Measurements from ENCODE around the gene KLHL1. TPM values are rescaled to one million over a fixed set of nuclear protein-coding genes. Genes with fewer than 3 reads are reported as not detected.

Gene KLHL1
- total and polyA plus RNA-seq, 2 of the 4 experiments (the other 2 are of a cell fraction): not detected

DNA sequence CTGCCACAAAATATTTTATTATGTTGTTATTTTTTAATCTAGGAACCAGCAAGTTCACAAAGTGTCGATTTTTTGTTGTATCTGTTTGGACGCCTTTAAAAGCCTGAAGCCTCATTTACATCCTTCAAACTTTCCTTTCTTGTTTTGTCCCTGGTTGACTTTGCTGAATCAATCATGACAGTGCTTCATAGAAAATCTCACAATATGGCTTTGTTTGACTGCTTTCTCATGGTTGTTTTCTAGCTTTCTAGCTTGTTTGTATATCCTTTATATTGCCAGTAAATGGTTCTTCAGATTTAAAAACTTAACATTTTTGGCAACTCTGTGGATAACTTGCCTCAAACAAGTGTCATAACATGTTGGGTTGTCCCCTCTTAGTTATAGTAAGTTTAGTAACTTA lies 84.7 kb downstream of the KLHL1 start:
- no peak overlapping the region for H2BK20ac ChIP-seq (ENCODE audit: low read depth, low read length)

More for the DNA sequence above, 84.7 kb downstream of the KLHL1 start:
- Histone ChIP-seq H3K23ac (ENCODE audit: low read depth, low read length) (no peak overlapping the region), H3K4me3 (ENCODE audit: insufficient read depth, low read depth, low read length) (no peak overlapping the region), H2BK15ac (ENCODE audit: low read depth, low read length) (no peak overlapping the region), H2BK5ac (ENCODE audit: low read depth, low read length, poor library complexity, severe bottlenecking) (no peak overlapping the region), H4K8ac (ENCODE audit: low read depth in 2 of 2, low read length in 2 of 2) (no peak overlapping the region), H3K4me1 (ENCODE audit: control insufficient read depth, insufficient read depth, low read length) (no peaks in the 10 kb centered on the region), H2BK120ac (ENCODE audit: low read depth, low read length) (no peak overlapping the region), H2AFZ (replicated peaks; ENCODE audit: low read length, poor library complexity) (no peak overlapping the region), H3K14ac (replicated peaks; ENCODE audit: low read depth, low read length) (no peak overlapping the region), H3K79me1 (ENCODE audit: low read depth in 1 of 2, low read length in 2 of 2) (no peaks in the 10 kb centered on the region), H4K5ac (ENCODE audit: low read depth, low read length) (no peak overlapping the region), H2AK9ac (replicated peaks; ENCODE audit: low read depth, low read length, poor library complexity) (no peak overlapping the region), H2AK5ac (ENCODE audit: low read depth, low read length) (no peak overlapping the region), H3K4me2 (ENCODE audit: low read depth, low read length) (no peak overlapping the region), H3K4ac (ENCODE audit: low read depth, low read length) (no peak overlapping the region), H4K91ac (ENCODE audit: insufficient read depth, low read depth, low read length) (no peak overlapping the region), H3K36me3 (ENCODE audit: control insufficient read depth, insufficient read depth, low read length) (no peaks in the 10 kb centered on the region), H3K9ac (ENCODE audit: low read depth, low read length) (no peak overlapping the region), H3K27ac (ENCODE audit: insufficient read depth, low read length) (no peak overlapping the region), H3K18ac (ENCODE audit: low read depth, low read length) (no peak overlapping the region), H3K9me1 (ENCODE audit: insufficient read depth, low read length) (no peaks in the 10 kb centered on the region), H3K27me3 (ENCODE audit: control insufficient read depth, insufficient read depth, low read length) (no peaks in the 10 kb centered on the region), H4K20me1 (ENCODE audit: insufficient read depth, low read length) (no peaks in the 10 kb centered on the region), H3K9me3 (ENCODE audit: control insufficient read depth, insufficient read depth, low read length) (no peaks in the 10 kb centered on the region), H3K56ac (ENCODE audit: extremely low read depth, insufficient read depth, low read length) (no peak overlapping the region)
- ATAC-seq (ENCODE audit: low read depth) (no peak), DNase-seq (no peak)
- no CpG with 5 or more reads among the region's 2 CpGs for WGBS, 2 experiments (ENCODE audit: extremely low coverage in 2 of 2, insufficient read length in 1 of 2)
- ChIA-PET POLR2A (ENCODE audit: unreplicated experiment) (no interaction called here), CTCF (no interaction called here)
- dilution Hi-C loops (cut with HindIII; ENCODE audit: low sequenced_read_pairs, unreplicated experiment) (no loop called here), intact Hi-C loops (cut with micrococcal nuclease) (no loop called here), in situ Hi-C loops (cut with MboI; ENCODE audit: low sequenced_read_pairs) (no loop called here)
- TF ChIP-seq BHLHE40 (IDR thresholded peaks at IDR 0.05; ENCODE audit: low read depth, low read length) (no peak), POLR2A (IDR thresholded peaks at IDR 0.05; ENCODE audit: low read depth, low read length) (no peak), USF2 (IDR thresholded peaks at IDR 0.05; ENCODE audit: low read depth, low read length) (no peak), RAD21 (IDR thresholded peaks at IDR 0.05; ENCODE audit: low read length) (no peak), RFX5 (IDR thresholded peaks at IDR 0.05; ENCODE audit: low read depth, low read length) (no peak), MAZ (IDR thresholded peaks at IDR 0.05; ENCODE audit: borderline replicate concordance, low read depth, low read length) (no peak), NFE2L2 (IDR thresholded peaks at IDR 0.05; ENCODE audit: low read depth, low read length) (no peak), RCOR1 (IDR thresholded peaks at IDR 0.05; ENCODE audit: insufficient replicate concordance, low read length) (no peak), MXI1 (IDR thresholded peaks at IDR 0.05; ENCODE audit: borderline replicate concordance, low read depth, low read length) (no peak), CHD1 (IDR thresholded peaks at IDR 0.05; ENCODE audit: low read depth, low read length) (no peak), CEBPB (IDR thresholded peaks at IDR 0.05; ENCODE audit: low read depth, low read length) (no peak), MAFK (IDR thresholded peaks at IDR 0.05; ENCODE audit: low read depth, low read length) (no peak), SMC3 (IDR thresholded peaks at IDR 0.05; ENCODE audit: low read depth, low read length) (no peak), FOS (IDR thresholded peaks at IDR 0.05; ENCODE audit: low read depth, low read length) (no peak)
- TF ChIP-seq, protein P1, sequence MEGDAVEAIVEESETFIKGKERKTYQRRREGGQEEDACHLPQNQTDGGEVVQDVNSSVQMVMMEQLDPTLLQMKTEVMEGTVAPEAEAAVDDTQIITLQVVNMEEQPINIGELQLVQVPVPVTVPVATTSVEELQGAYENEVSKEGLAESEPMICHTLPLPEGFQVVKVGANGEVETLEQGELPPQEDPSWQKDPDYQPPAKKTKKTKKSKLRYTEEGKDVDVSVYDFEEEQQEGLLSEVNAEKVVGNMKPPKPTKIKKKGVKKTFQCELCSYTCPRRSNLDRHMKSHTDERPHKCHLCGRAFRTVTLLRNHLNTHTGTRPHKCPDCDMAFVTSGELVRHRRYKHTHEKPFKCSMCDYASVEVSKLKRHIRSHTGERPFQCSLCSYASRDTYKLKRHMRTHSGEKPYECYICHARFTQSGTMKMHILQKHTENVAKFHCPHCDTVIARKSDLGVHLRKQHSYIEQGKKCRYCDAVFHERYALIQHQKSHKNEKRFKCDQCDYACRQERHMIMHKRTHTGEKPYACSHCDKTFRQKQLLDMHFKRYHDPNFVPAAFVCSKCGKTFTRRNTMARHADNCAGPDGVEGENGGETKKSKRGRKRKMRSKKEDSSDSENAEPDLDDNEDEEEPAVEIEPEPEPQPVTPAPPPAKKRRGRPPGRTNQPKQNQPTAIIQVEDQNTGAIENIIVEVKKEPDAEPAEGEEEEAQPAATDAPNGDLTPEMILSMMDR (conservative IDR thresholded peaks at IDR 0.05; ENCODE audit: low read depth, low read length): no peak
- TF ChIP-seq, protein P2, sequence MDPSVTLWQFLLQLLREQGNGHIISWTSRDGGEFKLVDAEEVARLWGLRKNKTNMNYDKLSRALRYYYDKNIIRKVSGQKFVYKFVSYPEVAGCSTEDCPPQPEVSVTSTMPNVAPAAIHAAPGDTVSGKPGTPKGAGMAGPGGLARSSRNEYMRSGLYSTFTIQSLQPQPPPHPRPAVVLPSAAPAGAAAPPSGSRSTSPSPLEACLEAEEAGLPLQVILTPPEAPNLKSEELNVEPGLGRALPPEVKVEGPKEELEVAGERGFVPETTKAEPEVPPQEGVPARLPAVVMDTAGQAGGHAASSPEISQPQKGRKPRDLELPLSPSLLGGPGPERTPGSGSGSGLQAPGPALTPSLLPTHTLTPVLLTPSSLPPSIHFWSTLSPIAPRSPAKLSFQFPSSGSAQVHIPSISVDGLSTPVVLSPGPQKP (IDR thresholded peaks at IDR 0.05; ENCODE audit: borderline replicate concordance, low read depth, low read length): no peak
- BruUV-seq (replicated peaks): no TSS peak
